Activated T-cell treated with anti-CD3 and anti-CD28 coated beads, Interleukin-2, amount 50 U/mL, for 1 hour (primary cell): Measurements from ENCODE around the gene PARD3.
"Not testable (repeated sequence)": the region's sequence is repeated elsewhere in the genome, so short reads cannot be mapped to it uniquely, and the experiment has no call there.

Source experiments
- DNase-seq: peaks from one replicate; pipeline ENCODE4 v3.0.0-alpha.2; 2020

The PARD3 gene

GRCh38 chr10:34677591-34677990 lies 137.5 kb downstream of the PARD3 start:
- no peak for DNase-seq

GRCh38 chr10:34677132-34677531 lies 138.0 kb downstream of the PARD3 start:
- no peak for DNase-seq

DNA sequence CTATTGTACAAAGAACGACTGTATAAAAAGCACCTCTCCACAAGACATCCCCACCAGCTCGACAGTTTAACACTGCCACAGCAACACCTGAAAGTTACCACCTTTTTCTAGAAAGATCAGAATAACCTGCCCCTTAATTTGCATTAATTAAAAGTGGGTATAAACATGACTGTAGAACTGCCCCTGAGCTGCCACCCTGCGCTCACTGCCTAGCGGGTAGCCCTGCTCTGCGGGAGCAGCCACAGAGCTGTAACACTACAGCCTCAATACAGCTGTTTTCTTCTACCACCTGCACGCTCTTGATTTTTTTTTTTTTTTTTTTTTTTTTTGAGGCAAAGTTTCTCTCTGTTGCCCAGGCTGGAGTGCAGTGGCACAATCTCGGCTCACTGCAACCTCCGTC lies 140.9 kb downstream of the PARD3 start:
- DNase-seq, result no peak

- no peak for DNase-seq
These were observed 145.0 kb downstream of the PARD3 start for GRCh38 chr10:34670081-34670480.

- no peak for DNase-seq
These were observed 146.0 kb downstream of the PARD3 start for GRCh38 chr10:34669079-34669478.

GRCh38 chr10:34667177-34667576 lies 147.9 kb downstream of the PARD3 start:
- DNase-seq, result no peak

DNA sequence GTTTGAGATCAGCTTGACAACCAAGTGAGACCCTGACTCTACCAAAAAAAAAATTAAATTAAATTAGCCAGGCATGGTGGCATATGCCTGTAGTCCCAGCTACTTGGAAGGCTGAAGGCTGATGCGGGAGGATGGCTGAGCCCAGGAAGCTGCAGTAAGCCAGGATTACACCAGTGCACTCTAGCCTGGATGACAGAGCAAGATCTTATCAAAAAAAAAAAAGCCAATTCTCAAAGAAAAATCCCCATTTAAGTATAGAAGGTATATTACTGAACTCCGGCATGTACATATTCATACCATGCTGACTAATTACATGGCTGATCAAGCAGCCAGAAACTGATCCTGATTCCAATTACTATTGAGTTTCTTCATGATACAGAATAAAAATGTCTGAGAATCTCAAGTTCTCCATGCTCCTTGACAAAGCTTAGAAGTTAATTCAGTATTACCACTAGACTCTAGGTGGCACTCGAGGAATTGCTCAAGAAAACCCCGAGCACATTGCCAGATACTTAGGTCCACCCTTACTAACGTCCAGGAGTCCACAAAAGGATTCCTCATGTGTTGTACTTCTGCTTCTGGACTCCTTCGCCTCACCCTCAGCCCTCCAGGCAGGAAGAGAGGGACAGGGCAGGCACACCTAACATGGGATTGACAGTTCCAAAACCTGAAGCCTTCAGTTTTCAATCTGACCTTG lies 148.9 kb downstream of the PARD3 start:
- DNase-seq, result no peak

DNA sequence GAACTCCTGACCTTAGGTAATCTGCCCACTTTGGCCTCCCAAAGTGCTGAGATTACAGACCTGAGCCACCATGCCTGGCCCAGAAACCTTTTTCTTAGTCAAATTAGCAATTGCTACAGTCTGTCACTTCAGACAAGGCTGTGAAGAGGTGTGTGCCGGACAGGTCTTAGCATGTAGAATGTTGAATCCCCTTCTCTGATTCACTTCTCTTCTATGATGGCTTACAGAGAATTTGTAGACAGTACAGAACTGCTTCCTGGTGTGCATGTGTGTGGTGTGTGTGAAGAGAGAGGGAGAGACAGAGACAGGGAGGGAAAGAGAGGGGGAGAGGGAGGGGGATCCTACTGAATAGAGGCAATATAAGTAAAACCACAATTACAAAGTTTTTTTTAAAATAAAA lies 150.4 kb downstream of the PARD3 start:
- DNase-seq, result no peak

DNA sequence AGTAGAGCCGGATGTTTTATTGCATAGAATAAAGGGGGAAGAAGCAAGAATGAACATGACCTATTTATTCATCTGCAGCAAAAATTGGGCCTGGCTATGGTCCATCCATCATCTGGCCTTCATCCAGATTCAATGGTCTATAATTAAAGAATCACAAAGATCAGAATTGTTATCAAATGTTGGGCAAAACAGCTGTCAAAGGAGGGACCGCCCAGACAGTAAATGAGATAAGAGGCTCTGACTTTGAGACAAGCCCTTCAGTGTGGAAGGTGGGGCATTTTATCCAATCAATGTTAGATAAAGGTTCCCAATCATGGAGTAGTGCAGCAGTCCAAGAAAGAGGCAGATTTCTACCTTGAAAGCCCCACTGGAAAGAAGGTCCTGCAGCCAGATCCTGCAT lies 153.5 kb downstream of the PARD3 start:
- DNase-seq, result no peak

- no peak for DNase-seq
These were observed 156.2 kb downstream of the PARD3 start for GRCh38 chr10:34658934-34659333.

GRCh38 chr10:34656661-34657060 lies 158.4 kb downstream of the PARD3 start:
- no peak for DNase-seq

DNA sequence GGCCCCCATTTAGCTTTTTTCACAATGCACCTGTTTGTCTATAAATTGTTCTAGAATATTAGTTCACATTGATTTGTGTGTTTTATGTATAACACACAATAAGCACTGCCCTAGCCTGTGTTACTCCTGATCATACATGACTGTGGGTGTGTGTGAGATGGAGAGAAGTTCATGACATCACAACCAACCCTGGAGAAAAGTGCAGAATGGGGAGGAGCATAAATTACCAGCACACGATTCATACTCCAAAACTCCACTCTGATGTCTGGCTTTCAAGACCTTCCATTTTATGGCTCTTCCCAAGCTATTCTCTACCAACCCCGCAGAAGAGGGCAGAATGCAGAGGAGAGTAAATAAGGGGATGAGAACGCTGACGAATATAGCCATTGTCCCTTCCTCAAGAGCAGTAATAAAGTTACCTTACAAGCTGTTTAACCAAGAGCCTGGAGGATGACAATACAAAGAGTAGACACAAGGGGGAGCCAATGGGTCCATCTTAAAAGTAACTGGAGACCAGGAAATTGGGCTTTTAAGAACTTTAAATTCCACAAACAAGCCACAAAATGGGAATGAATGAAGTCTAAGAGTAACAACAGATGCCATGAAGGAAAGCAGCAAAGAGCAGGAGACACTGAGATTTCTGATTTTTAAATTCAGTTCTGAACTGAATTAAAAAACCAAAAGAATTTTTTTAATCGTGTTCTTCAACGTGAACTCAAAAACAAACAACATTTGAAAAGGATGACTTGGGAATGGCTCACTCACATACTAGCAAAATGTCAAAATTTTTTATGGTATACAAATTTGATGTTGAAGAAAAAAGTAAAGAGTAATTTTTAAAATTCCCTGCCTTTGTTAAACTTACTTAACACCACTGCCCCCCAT lies 159.6 kb downstream of the PARD3 start:
- DNase-seq, result no peak

GRCh38 chr10:34654211-34654610 lies 160.9 kb downstream of the PARD3 start:
- DNase-seq, result no peak

DNA sequence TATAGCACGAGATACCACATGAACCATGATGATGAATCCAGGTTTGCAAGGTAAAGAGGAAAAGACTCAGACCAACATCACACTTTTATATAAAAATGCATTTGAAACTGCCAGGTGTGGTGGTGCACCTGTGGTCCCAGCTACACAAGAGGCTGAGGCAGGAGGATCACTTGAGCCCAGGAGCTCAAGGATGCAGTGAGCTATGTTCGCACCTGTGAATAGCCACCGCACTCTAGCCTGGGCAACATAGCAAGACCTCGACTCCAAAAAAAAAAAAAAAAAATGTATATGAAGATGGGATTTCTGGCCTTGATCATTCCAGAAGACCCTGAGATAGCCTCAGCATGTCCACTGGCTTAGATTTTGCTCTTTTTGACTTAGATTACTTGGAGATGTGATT lies 161.6 kb downstream of the PARD3 start:
- no peak for DNase-seq

GRCh38 chr10:34651416-34652195 lies 163.5 kb downstream of the PARD3 start:
- no peak for DNase-seq

DNA sequence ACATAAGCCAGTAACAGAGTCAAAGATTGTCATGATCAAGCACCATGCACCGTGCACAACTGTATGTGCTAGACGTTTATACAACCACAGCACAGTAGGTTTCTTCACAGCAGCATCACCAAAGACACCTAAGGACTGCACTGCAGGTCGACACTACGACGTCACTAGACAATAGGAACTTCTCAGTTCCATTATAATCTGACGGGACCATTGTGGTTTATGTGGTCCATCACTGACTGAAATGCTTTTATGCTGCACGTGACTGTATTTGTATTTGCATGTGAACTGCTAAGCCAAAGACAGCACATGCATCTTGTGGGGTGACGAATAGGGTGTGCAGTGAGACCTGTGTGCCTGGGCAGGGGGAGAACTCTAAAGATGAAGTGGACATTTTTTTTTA lies 164.9 kb downstream of the PARD3 start:
- DNase-seq, result no peak

GRCh38 chr10:34649385-34649784 lies 165.7 kb downstream of the PARD3 start:
- DNase-seq, result no peak

DNA sequence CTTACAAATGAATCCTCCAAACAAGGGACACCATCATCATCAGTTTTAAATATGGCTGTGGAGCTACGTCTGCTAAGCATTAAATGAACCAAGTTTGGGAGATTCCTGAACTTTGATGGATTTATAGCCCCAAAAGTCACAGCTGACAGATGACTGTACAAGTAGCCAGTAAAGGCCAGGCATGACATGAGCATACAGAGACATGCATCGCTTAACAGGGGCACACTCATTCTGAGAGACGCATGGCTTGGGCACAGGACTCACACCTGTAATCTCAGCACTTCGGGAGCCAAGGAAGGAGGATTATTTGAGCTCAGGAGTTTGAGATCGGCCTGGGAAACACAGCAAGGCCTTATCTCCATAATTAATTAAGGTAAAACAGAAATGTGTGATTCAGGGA lies 166.2 kb downstream of the PARD3 start:
- DNase-seq, result no peak

GRCh38 chr10:34647875-34648865 lies 166.9 kb downstream of the PARD3 start:
- no peak for DNase-seq

GRCh38 chr10:34647160-34647559 lies 167.9 kb downstream of the PARD3 start:
- no peak for DNase-seq

DNA sequence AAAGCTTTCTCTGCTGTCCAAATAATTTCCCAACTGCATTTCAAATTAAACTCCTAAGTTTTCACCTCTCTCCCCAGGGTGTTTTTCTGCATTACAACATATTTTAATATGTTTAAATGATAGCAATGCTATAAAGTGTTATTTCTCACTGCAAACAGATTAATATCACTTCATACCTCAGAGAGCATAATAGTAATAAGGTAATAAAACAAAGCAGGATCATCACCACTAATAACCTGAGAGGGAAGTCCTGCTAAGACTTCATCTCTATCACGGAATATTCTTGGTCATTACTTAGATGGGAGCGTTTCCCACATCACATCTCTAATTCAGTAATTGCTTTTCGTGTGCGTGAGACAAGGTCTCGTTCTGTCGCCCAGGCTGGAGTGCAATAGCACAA lies 168.8 kb downstream of the PARD3 start:
- DNase-seq, result no peak

DNA sequence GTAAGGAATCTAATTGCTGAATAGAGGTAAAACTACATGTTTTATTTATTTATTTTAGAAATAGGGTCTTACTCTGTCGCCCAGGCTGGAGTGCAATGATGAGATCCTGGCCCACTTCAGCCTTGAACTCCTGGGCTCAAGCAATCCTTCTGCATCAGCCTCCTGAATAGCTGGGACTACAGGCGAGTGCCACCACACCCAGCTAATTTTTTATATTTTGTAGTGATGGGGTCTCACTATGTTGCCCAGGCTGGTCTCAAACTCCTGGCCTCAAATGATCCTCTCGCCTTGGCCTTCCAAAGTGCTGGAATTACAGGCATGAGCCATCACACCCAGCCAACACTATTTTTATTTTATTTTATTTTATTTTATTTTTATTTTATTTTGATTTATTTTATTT lies 170.3 kb downstream of the PARD3 start:
- not testable (repeated sequence) for DNase-seq
